Effector memory CD4-positive, alpha-beta T cell (primary cell): ENCODE data around the gene NEBL.

Source experiments
- DNase-seq, 3 donors: peaks; one replicate each; pipeline ENCODE4 v3.0.0-alpha.2; 2020
- H3K27ac ChIP-seq: 2 replicates; pipeline ENCODE4 v1.7.0; 2013; ENCODE audit warnings: mild to moderate bottlenecking, low read length, moderate library complexity; ENCODE audit not compliant: insufficient read depth, poor library complexity, severe bottlenecking
- H3K27me3 ChIP-seq: replicated peaks from 2 replicates; pipeline ENCODE4 v1.7.0; 2013; ENCODE audit warnings: mild to moderate bottlenecking, low read length; ENCODE audit not compliant: insufficient read depth, control insufficient read depth, poor library complexity, severe bottlenecking
- H3K36me3 ChIP-seq: 2 replicates; pipeline ENCODE4 v1.7.0; 2013; ENCODE audit warnings: mild to moderate bottlenecking, low read length, moderate library complexity; ENCODE audit not compliant: control insufficient read depth, insufficient read depth
- H3K4me1 ChIP-seq: 2 replicates; pipeline ENCODE4 v1.7.0; 2013; ENCODE audit warnings: low read length, mild to moderate bottlenecking; ENCODE audit not compliant: control insufficient read depth, insufficient read depth, poor library complexity, severe bottlenecking
- H3K4me3 ChIP-seq: 2 replicates; pipeline ENCODE4 v1.7.0; 2013; ENCODE audit warnings: low read length, low read depth, mild to moderate bottlenecking; ENCODE audit not compliant: insufficient read depth, poor library complexity, severe bottlenecking
- H3K9me3 ChIP-seq: 2 replicates; pipeline ENCODE4 v1.7.0; 2013; ENCODE audit warnings: mild to moderate bottlenecking, low read length, moderate library complexity; ENCODE audit not compliant: control insufficient read depth

NEBL gene

GRCh38 chr10:20768843-20769242 lies 128.3 kb downstream of the NEBL start:
- Histone ChIP-seq H3K36me3 (no peaks in the 10 kb centered on the region), H3K9me3 (no peaks in the 10 kb centered on the region), H3K4me1 (no peaks in the 10 kb centered on the region), H3K27me3 (no peaks in the 10 kb centered on the region), H3K4me3 (no peak overlapping the region), H3K27ac (no peak overlapping the region)
- DNase-seq = no peak

GRCh38 chr10:20767028-20767427 lies 130.1 kb downstream of the NEBL start:
- Histone ChIP-seq H3K4me1 (no peaks in the 10 kb centered on the region), H3K36me3 (no peaks in the 10 kb centered on the region), H3K9me3 (no peaks in the 10 kb centered on the region), H3K27ac (no peak overlapping the region), H3K27me3 (no peaks in the 10 kb centered on the region), H3K4me3 (no peak overlapping the region)
- DNase-seq = no peak

DNA sequence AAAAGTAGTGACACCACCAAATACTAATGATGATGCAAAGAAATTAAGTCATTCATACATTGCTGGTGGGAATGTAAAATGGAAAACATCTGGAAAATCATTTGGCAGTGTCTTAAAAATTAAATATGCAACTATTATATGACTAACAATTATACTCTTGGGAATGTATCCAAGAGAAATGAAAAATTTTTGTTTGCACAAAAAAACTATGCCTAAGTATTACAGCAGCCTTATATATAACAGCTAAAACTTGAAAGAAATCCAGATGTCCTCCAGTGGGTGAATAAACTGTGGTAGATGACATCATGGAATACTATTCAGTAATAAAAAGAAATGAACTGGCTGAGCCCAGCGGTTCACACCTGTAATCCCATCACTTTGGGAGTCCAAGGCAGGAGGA lies 132.0 kb downstream of the NEBL start:
- Histone ChIP-seq H3K9me3 (no peaks in the 10 kb centered on the region), H3K36me3 (no peaks in the 10 kb centered on the region), H3K27ac (no peak overlapping the region), H3K27me3 (no peaks in the 10 kb centered on the region), H3K4me1 (no peaks in the 10 kb centered on the region), H3K4me3 (no peak overlapping the region)
- no peak for DNase-seq

GRCh38 chr10:20760460-20760859 lies 136.7 kb downstream of the NEBL start:
- H3K4me1 ChIP-seq = no peaks in the 10 kb centered on the region
- no peaks in the 10 kb centered on the region for H3K9me3 ChIP-seq
- H3K27ac ChIP-seq = no peak overlapping the region
- no peak for DNase-seq
- H3K4me3 ChIP-seq = no peak overlapping the region
- H3K27me3 ChIP-seq = no peaks in the 10 kb centered on the region
- H3K36me3 ChIP-seq = no peaks in the 10 kb centered on the region

- no peaks in the 10 kb centered on the region for H3K36me3 ChIP-seq
- peaks cover 6% of the 10 kb centered on the region for H3K9me3 ChIP-seq
- no peak overlapping the region for H3K27ac ChIP-seq
- H3K27me3 ChIP-seq = no peaks in the 10 kb centered on the region
- no peaks in the 10 kb centered on the region for H3K4me1 ChIP-seq
- no peak overlapping the region for H3K4me3 ChIP-seq
- DNase-seq = no peak
These were observed 148.6 kb downstream of the NEBL start for GRCh38 chr10:20748551-20748950.

GRCh38 chr10:20747782-20748181 lies 149.3 kb downstream of the NEBL start:
- no peaks in the 10 kb centered on the region for H3K36me3 ChIP-seq
- no peaks in the 10 kb centered on the region for H3K27me3 ChIP-seq
- peaks cover 6% of the 10 kb centered on the region for H3K9me3 ChIP-seq
- H3K4me1 ChIP-seq = no peaks in the 10 kb centered on the region
- H3K4me3 ChIP-seq = no peak overlapping the region
- H3K27ac ChIP-seq = no peak overlapping the region
- no peak for DNase-seq

DNA sequence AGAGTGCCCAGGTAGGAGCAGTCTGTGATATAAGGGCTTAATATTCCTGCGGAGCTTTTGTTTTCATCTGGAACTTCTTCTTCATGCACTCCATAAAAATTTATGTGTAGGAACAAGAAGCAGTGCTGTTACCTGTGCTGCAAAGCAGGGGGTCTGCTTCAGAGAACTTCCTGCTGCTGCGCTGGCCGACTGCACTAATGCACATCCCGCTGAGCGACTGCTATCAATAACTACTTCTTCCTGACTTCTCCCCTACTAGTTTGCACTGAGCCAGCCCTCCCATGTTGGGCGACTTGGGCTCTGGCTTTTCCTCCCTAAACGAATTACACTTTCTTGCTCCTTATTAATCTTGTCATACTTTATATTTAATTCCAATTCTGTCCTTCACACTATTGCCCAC lies 150.3 kb downstream of the NEBL start:
- no peak overlapping the region for H3K27ac ChIP-seq
- H3K27me3 ChIP-seq = no peaks in the 10 kb centered on the region
- H3K9me3 ChIP-seq = peaks cover 6% of the 10 kb centered on the region
- no peaks in the 10 kb centered on the region for H3K36me3 ChIP-seq
- H3K4me1 ChIP-seq = no peaks in the 10 kb centered on the region
- no peak for DNase-seq
- H3K4me3 ChIP-seq = no peak overlapping the region

DNA sequence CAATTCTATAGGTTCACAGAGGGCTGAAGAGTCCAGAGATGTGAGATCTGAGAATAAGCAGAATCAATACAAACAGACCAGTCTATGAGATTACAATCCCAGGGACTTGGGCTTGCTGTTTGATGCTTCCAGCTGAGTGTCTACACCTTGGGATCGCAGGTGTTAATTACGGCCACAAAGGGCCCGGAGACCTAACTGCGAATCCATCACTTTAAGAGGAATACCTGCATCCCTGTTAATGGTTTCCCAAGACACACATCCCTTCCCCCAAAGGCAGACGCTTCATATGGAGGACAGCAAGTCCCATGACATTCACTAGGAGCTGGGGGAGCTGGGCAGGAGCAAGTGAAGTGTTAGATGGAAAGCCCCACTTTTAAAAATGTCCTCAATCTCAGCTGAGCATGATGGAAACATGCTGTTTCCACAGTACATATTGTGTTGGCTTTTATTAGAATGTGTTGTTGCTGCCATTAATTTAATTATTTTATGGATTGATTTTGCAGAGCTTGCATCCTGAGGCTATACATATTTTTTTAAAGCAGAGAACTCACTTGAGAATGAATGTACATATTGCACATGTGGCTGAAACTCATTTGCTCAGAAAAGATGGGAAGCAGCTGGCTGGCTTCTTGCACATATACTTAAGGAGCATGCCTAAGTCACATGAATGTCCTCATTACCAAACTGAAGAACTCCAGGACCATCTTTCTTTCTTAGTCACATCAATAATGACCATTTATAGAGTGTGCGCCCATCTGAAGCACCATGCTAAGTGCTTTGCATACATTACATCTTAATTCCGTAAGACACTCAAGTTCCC lies 151.3 kb downstream of the NEBL start:
- no peak for DNase-seq
- Histone ChIP-seq H3K4me3 (no peak overlapping the region), H3K27ac (no peak overlapping the region), H3K27me3 (no peaks in the 10 kb centered on the region), H3K36me3 (no peaks in the 10 kb centered on the region), H3K4me1 (no peaks in the 10 kb centered on the region), H3K9me3 (peaks cover 6% of the 10 kb centered on the region)

- Histone ChIP-seq H3K36me3 (no peaks in the 10 kb centered on the region), H3K27me3 (no peaks in the 10 kb centered on the region), H3K4me3 (no peak overlapping the region), H3K4me1 (no peaks in the 10 kb centered on the region), H3K27ac (no peak overlapping the region), H3K9me3 (no peaks in the 10 kb centered on the region)
- DNase-seq = no peak
These were observed 152.3 kb downstream of the NEBL start for GRCh38 chr10:20744821-20745220.

DNA sequence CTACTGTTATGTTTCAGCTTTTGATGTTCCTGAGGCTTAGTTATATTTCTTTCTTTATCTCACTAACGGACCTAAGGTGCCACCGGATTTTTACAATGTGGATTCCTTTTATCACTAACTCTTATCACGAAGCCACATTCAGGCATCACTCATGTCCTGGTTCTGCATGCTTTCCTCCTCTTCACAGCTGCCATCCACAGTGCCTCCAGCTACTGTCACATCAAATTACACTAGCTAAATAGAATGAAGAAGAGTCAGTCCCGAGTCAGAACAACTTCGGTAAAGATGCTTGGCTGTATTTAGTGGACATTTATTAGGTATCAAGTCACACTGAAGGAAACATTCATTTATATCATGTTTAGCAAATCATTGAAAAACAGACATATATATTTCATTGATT lies 153.2 kb downstream of the NEBL start:
- no peaks in the 10 kb centered on the region for H3K9me3 ChIP-seq
- DNase-seq = no peak
- H3K27me3 ChIP-seq = no peaks in the 10 kb centered on the region
- H3K36me3 ChIP-seq = no peaks in the 10 kb centered on the region
- H3K4me1 ChIP-seq = no peaks in the 10 kb centered on the region
- H3K4me3 ChIP-seq = no peak overlapping the region
- H3K27ac ChIP-seq = no peak overlapping the region
